DOHH2 (cell line): ENCODE data around the gene RSU1.

Experiments used
- CTCF ChIP-seq: fragments of 200-600 bp; sonication (generic); IDR thresholded peaks from one replicate; pipeline ENCODE4 v1.5.1; 2014; ENCODE audit warnings: antibody characterized with exemption, mild to moderate bottlenecking, low read depth, low read length; ENCODE audit not compliant: poor library complexity, severe bottlenecking
- EZH2phosphoT487 ChIP-seq: fragments of 200-600 bp; sonication (generic); IDR thresholded peaks from 2 replicates; pipeline ENCODE4 v1.6.1; 2017; ENCODE audit warnings: borderline replicate concordance, mild to moderate bottlenecking, antibody characterized with exemption, low read length, moderate library complexity, mixed read lengths

DNA sequence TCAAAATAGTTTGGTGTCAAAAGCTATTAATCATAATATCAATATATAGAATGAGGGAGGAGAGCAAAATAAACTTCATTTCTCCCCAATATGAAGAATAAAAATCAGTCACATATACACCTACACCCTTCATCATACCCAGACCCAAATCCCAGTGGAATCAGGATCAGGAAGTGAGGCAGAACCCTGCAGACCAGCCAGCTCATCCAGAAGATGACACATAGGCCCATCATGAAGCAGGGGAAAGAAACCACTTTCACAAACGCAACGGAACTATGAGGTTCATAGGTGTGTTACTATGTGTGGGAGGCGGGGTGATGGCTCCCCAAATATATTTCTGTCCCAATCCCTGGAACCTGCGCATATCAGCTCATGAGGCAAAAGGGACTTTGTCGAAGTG is 89.0 kb downstream of the RSU1 start:
- TF ChIP-seq CTCF (no peak), EZH2phosphoT487 (no peak)
